ENCODE results near the gene SH3D19. TPM values are rescaled to one million over a fixed set of nuclear protein-coding genes. Genes with fewer than 3 reads are reported as not detected.

Gene SH3D19
- total RNA-seq, 1 experiment from 2014 or later = 29.7 TPM

DNA sequence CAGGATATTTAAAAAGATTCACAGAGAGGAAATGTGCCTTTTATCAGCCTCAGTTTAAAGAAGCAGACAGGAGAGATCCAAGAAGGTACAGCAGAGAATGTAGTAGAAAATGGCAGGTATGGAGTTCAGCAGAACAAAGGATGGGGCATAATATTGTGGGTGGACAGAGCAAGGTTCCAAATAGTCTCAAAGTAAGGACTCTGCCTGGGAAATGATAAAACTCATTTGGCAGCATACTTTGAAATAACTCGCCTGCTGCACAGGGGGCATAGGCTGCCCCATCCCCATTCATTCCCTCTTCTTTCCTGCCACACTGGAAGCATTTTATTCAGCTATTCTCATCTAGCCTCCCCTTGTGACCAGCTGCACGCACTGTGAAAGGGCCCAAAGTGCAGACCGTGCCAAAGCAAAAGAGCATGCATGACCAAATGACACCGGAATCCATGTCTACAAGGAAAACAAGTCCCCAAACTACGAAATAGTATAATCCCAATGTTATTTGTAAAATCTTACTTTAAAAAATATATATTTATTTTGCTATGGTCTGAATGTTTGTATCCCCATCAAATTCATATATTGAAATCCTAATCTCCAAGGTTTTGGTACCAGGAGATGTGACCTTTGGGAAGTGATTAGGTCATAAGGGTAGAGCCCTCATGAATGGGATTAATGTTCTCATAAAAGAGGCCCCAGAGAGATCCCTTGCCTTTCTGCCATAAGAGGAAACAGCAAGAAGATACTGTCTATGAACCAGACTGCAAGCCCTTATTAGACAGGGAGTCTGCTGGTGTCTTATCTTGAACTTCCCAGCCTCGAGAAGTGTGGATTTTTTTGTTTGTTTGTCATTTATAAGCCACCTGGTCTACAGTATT lies 125.8 kb downstream of the SH3D19 start:
- H3K4me2 ChIP-seq (ENCODE audit: insufficient read depth, insufficient read length, low read length) = no peak overlapping the region
- WGBS (ENCODE audit: extremely low coverage, insufficient read length, low lambda C conversion rate) = no CpG with 5 or more reads among the region's 6 CpGs
- H3K36me3 Mint-ChIP-seq (ENCODE audit: insufficient read depth in 1 of 3, low read depth in 3 of 3) = no peaks in the 10 kb centered on the region
- no peak overlapping the region for H2AFZ ChIP-seq (ENCODE audit: low read length)
- H3K27ac ChIP-seq (ENCODE audit: insufficient read length, low read depth, low read length) = no peak overlapping the region
- H4K8ac ChIP-seq (replicated peaks; ENCODE audit: insufficient read length, low read depth, low read length) = no peak overlapping the region
- no peak overlapping the region for H2BK5ac ChIP-seq (ENCODE audit: insufficient read length, low read length)
- no peak overlapping the region for H2BK20ac ChIP-seq (ENCODE audit: low read depth, low read length, poor library complexity, severe bottlenecking)
- H3K4me3 Mint-ChIP-seq = no peak overlapping the region
- peaks cover 4 to 5% of the 10 kb centered on the region in 2 experiments; a peak in 3 of 4 replicates for H3K4me1 Mint-ChIP-seq
- no peaks in the 10 kb centered on the region for H3K23me2 ChIP-seq (ENCODE audit: insufficient read length, low read depth, low read length, poor library complexity, severe bottlenecking)
- no peak overlapping the region for H3K4ac ChIP-seq (ENCODE audit: low read depth, low read length)
- no peaks in the 10 kb centered on the region for H4K20me1 ChIP-seq (ENCODE audit: control insufficient read depth, insufficient read depth, insufficient read length)
- H3K27me3 Mint-ChIP-seq (ENCODE audit: low read depth) = no peaks in the 10 kb centered on the region
- no peak overlapping the region for H3K18ac ChIP-seq (ENCODE audit: insufficient read length, low read depth, low read length)
- peak overlapping the region; percentile 20 to 56 (median 55); a peak in 4 of 7 replicates for H3K27ac Mint-ChIP-seq
- DNase-seq = no peak
- no peak overlapping the region for H2AK5ac ChIP-seq (ENCODE audit: insufficient read length, low read length)
- no peak overlapping the region for H2BK12ac ChIP-seq (ENCODE audit: insufficient read length, low read depth, low read length)
- H3T11ph ChIP-seq (ENCODE audit: low read length) = no peak overlapping the region
- H3K9me3 ChIP-seq (ENCODE audit: control insufficient read depth, low read depth, low read length) = no peaks in the 10 kb centered on the region
- no peak overlapping the region for H4K5ac ChIP-seq (ENCODE audit: insufficient read length, low read depth, low read length)
- H3K79me2 ChIP-seq (ENCODE audit: insufficient read depth, low read length) = no peaks in the 10 kb centered on the region
- H3K14ac ChIP-seq (ENCODE audit: insufficient read depth, low read length) = no peak overlapping the region
- TF ChIP-seq, protein P1, sequence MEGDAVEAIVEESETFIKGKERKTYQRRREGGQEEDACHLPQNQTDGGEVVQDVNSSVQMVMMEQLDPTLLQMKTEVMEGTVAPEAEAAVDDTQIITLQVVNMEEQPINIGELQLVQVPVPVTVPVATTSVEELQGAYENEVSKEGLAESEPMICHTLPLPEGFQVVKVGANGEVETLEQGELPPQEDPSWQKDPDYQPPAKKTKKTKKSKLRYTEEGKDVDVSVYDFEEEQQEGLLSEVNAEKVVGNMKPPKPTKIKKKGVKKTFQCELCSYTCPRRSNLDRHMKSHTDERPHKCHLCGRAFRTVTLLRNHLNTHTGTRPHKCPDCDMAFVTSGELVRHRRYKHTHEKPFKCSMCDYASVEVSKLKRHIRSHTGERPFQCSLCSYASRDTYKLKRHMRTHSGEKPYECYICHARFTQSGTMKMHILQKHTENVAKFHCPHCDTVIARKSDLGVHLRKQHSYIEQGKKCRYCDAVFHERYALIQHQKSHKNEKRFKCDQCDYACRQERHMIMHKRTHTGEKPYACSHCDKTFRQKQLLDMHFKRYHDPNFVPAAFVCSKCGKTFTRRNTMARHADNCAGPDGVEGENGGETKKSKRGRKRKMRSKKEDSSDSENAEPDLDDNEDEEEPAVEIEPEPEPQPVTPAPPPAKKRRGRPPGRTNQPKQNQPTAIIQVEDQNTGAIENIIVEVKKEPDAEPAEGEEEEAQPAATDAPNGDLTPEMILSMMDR (conservative IDR thresholded peaks at IDR 0.05) = no peak
- no peaks in the 10 kb centered on the region for H3K4me1 ChIP-seq (ENCODE audit: insufficient read depth, low read length)
- no peak overlapping the region for H3K56ac ChIP-seq (ENCODE audit: insufficient read length, low read depth, low read length)
- no peak overlapping the region for H4K91ac ChIP-seq (ENCODE audit: insufficient read length, low read depth, low read length)
- no peak overlapping the region for H2BK15ac ChIP-seq (ENCODE audit: low read depth, low read length)
- no peak overlapping the region for H3K23ac ChIP-seq (ENCODE audit: insufficient read length, low read depth, low read length)
- peaks cover 2% of the 10 kb centered on the region for H3K79me1 ChIP-seq (ENCODE audit: insufficient read depth, low read depth, low read length, poor library complexity, severe bottlenecking)
- no peaks in the 10 kb centered on the region for H3K27me3 ChIP-seq (ENCODE audit: insufficient read depth, low read length)
- no peak overlapping the region for H2BK120ac ChIP-seq (ENCODE audit: low read depth, low read length, poor library complexity, severe bottlenecking)
- no peaks in the 10 kb centered on the region for H3K9me3 Mint-ChIP-seq
- no peak overlapping the region for H3K9ac ChIP-seq (ENCODE audit: extremely low read depth, insufficient read length, low read length)

Measured in H9 (cell line).